IPS DF 4.7 (cell line): Measurements from ENCODE around the gene NEDD4.
"Not testable (repeated sequence)": the region's sequence is repeated elsewhere in the genome, so short reads cannot be mapped to it uniquely, and the experiment has no call there.

Experiments
- DNase-seq: peaks from one replicate; pipeline ENCODE4 v3.0.0-alpha.2; 2013; ENCODE audit warnings: low spot score; ENCODE audit errors: extremely low read depth

Gene NEDD4

GRCh38 chr15:55829826-55830225 lies 163.6 kb downstream of the NEDD4 start:
- no peak for DNase-seq

- no peak for DNase-seq
Observed at GRCh38 chr15:55827955-55828354, 165.5 kb downstream of the NEDD4 start.

GRCh38 chr15:55827204-55827603 lies 166.2 kb downstream of the NEDD4 start:
- DNase-seq: no peak

- no peak for DNase-seq
Observed at GRCh38 chr15:55824857-55825613, 168.4 kb downstream of the NEDD4 start.

- no peak for DNase-seq
Observed at GRCh38 chr15:55823699-55824340, 169.6 kb downstream of the NEDD4 start.

- DNase-seq: no peak
Observed at GRCh38 chr15:55823191-55823670, 170.2 kb downstream of the NEDD4 start.

GRCh38 chr15:55821740-55822139 lies 171.7 kb downstream of the NEDD4 start:
- not testable (repeated sequence) for DNase-seq

GRCh38 chr15:55820043-55820442 lies 173.4 kb downstream of the NEDD4 start:
- no peak for DNase-seq

- DNase-seq: no peak
Observed at GRCh38 chr15:55819397-55820034, 173.9 kb downstream of the NEDD4 start.

- DNase-seq: no peak
Observed at GRCh38 chr15:55816017-55816416, 177.4 kb downstream of the NEDD4 start.

GRCh38 chr15:55802600-55803376 lies 190.6 kb downstream of the NEDD4 start:
- DNase-seq: no peak

- no peak for DNase-seq
Observed at GRCh38 chr15:55800216-55800615, 193.2 kb downstream of the NEDD4 start.

- peak; percentile 72 for DNase-seq
Observed at GRCh38 chr15:55799291-55800212, 193.9 kb downstream of the NEDD4 start.

GRCh38 chr15:55796321-55796965 lies 197.0 kb downstream of the NEDD4 start:
- no peak for DNase-seq

- DNase-seq: no peak
Observed at GRCh38 chr15:55795031-55795430, 198.4 kb downstream of the NEDD4 start.

GRCh38 chr15:55791551-55792400 lies 201.6 kb downstream of the NEDD4 start:
- no peak for DNase-seq

GRCh38 chr15:55789066-55789660 lies 204.2 kb downstream of the NEDD4 start:
- no peak for DNase-seq

GRCh38 chr15:55786341-55786740 lies 207.1 kb downstream of the NEDD4 start:
- DNase-seq: no peak

- not testable (repeated sequence) for DNase-seq
Observed at GRCh38 chr15:55785593-55785992, 207.8 kb downstream of the NEDD4 start.
